K562 (cell line): ENCODE measurements around the gene OR9K2. TPM values are rescaled to one million over a fixed set of nuclear protein-coding genes. Genes with fewer than 3 reads are reported as not detected.

Experiments used
- ATAC-seq: fragments of 200-7000 bp; cut with Tn5 transposase; 3 replicates; pipeline ENCODE4 v1.9.1; 2020; ENCODE audit warnings: moderate library complexity
- Bru-seq: library from RNA; stranded (reverse); fragments of 400-500 nt; gene quantifications from one replicate; lab custom pipeline; 2021; lab: Mats Ljungman, UMichigan
- BruChase-seq, 2 experiments: library from RNA; stranded (reverse); fragments of 400-500 nt; gene quantifications; one replicate each; lab custom pipeline; 2021; lab: Mats Ljungman, UMichigan
- BruUV-seq: library from RNA; stranded (reverse); fragments of 400-500 nt; replicated peaks from 2 replicates; lab custom pipeline; 2021; lab: Mats Ljungman, UMichigan
- CTCF ChIA-PET: fragments of 300-600 bp; formaldehyde crosslinking; extraction: SDS; loops from one replicate; lab custom pipeline; 2021; ENCODE audit warnings: low intra/inter-chr PET ratio; lab: Yijun Ruan, JAX
- POLR2A ChIA-PET: fragments of 300-600, 350-650 bp; sonication (Branson Sonifier 250); formaldehyde crosslinking; extraction: SDS; loops from one replicate; lab custom pipeline; 2021; ENCODE audit warnings: antibody characterized with exemption, inconsistent platforms; lab: Yijun Ruan, JAX
- DNase-seq, 4 experiments: peaks; one replicate each; pipeline versions ENCODE4 v3.0.0 to v3.0.0-alpha.2; 2011 to 2018; ENCODE audit warnings: low spot score in 3 of 4, mixed read lengths in 3 of 4; ENCODE audit errors: extremely low read depth in 1 of 4
- FAIRE-seq: peaks from 2 replicates; lab custom pipeline; 2011; peaks lifted over from hg19 to GRCh38; lab: Jason Lieb, UNC
- H2AFZ ChIP-seq: 2 replicates; pipeline ENCODE4 v1.6.0; 2011; ENCODE audit warnings: low read depth, low read length, control low read depth, inconsistent platforms
- H3K27ac ChIP-seq: fragments of 200-600 bp; 3 replicates; pipeline ENCODE4 v1.8.0; 2011; ENCODE audit warnings: low read depth, mild to moderate bottlenecking, control low read depth, inconsistent platforms, low read length, moderate library complexity, mixed read lengths; ENCODE audit errors: extremely low read depth
- H3K27me3 ChIP-seq, 2 experiments: fragments of 300-600 bp in 1 of 2; 2 replicates in 1 of 2; 3 replicates in 1 of 2; pipeline versions ENCODE4 v1.6.0 to v1.8.0; 2011; ENCODE audit warnings: inconsistent platforms in 2 of 2, low read length in 2 of 2, mild to moderate bottlenecking in 1 of 2, mixed read lengths in 1 of 2, moderate library complexity in 1 of 2; ENCODE audit not compliant: control insufficient read depth in 2 of 2, insufficient read depth in 2 of 2
- H3K36me3 ChIP-seq: fragments of 300-600 bp; 3 replicates; pipeline ENCODE4 v1.8.0; 2011; ENCODE audit warnings: mild to moderate bottlenecking, low read length, inconsistent platforms; ENCODE audit not compliant: control insufficient read depth, insufficient read depth
- H3K4me1 ChIP-seq, 2 experiments: fragments of 200-600 bp in 1 of 2; replicated peaks in 1 of 2; 2 replicates in 1 of 2; 3 replicates in 1 of 2; pipeline versions ENCODE4 v1.5.1 to v1.8.0; 2011; ENCODE audit warnings: inconsistent platforms in 2 of 2, low read length in 2 of 2, mild to moderate bottlenecking in 1 of 2, mixed read lengths in 1 of 2, moderate library complexity in 1 of 2; ENCODE audit not compliant: control insufficient read depth in 2 of 2, insufficient read depth in 2 of 2
- H3K4me2 ChIP-seq: 2 replicates; pipeline ENCODE4 v1.6.1; 2011; ENCODE audit warnings: low read length, control low read depth, inconsistent platforms, mixed read lengths; ENCODE audit not compliant: insufficient read depth
- H3K4me3 ChIP-seq: fragments of 200-600 bp; sonication (generic), shearing (Covaris generic); 2 replicates; pipeline ENCODE4 v1.5.1; 2016; ENCODE audit warnings: control low read depth, inconsistent platforms
- H3K79me2 ChIP-seq: fragments of 200-600 bp; 3 replicates; pipeline ENCODE4 v1.8.0; 2011; ENCODE audit warnings: low read length, inconsistent platforms; ENCODE audit not compliant: control insufficient read depth, insufficient read depth
- H3K9ac ChIP-seq, 2 experiments: 2 replicates each; pipeline versions ENCODE4 v1.6.0 to v1.6.1; 2011; ENCODE audit warnings: low read depth in 2 of 2, low read length in 2 of 2, control low read depth in 1 of 2, inconsistent platforms in 1 of 2, mild to moderate bottlenecking in 1 of 2, mixed read lengths in 1 of 2; ENCODE audit not compliant: insufficient read depth in 1 of 2
- H3K9me1 ChIP-seq: one replicate; pipeline ENCODE4 v1.6.0; 2011; ENCODE audit warnings: inconsistent platforms, mild to moderate bottlenecking, low read length, moderate library complexity; ENCODE audit not compliant: control insufficient read depth, insufficient read depth
- H3K9me3 ChIP-seq: replicated peaks from 2 replicates; pipeline ENCODE4 v1.5.1; 2011; ENCODE audit warnings: low read depth, low read length, inconsistent platforms; ENCODE audit not compliant: control insufficient read depth, insufficient read depth
- H4K20me1 ChIP-seq: replicated peaks from 2 replicates; pipeline ENCODE4 v1.6.1; 2011; ENCODE audit warnings: low read length, inconsistent platforms, mixed read lengths; ENCODE audit not compliant: control insufficient read depth, insufficient read depth
- DNMT1 ChIP-seq: fragments of 450-650 bp; IDR thresholded peaks from 2 replicates; pipeline ENCODE4 v1.6.1; 2016; ENCODE audit warnings: antibody characterized with exemption, mild to moderate bottlenecking
- KAT2B ChIP-seq: IDR thresholded peaks from one replicate; pipeline ENCODE4 v1.6.1; 2012; ENCODE audit warnings: low read depth, mild to moderate bottlenecking, control low read depth, inconsistent platforms, low read length, moderate library complexity
- MYNN ChIP-seq, 2 experiments: sonication (generic); formaldehyde crosslinking in 1 of 2; IDR thresholded peaks; 2 replicates each; pipeline versions ENCODE4 v1.5.0 to v1.6.1; 2016 to 2020; ENCODE audit warnings: antibody characterized with exemption in 1 of 2, missing genetic modification reagents in 1 of 2
- PTTG1 ChIP-seq: fragments of 450-650 bp; IDR thresholded peaks from 2 replicates; pipeline ENCODE4 v1.6.1; 2016; ENCODE audit warnings: low read depth, mild to moderate bottlenecking, missing genetic modification characterization, missing compliant biosample characterization
- RBM14 ChIP-seq: fragments of 200-400 bp; formaldehyde crosslinking; IDR thresholded peaks from 2 replicates; pipeline ENCODE4 v1.6.1; 2018; ENCODE audit warnings: low read depth, mild to moderate bottlenecking, low read length, moderate library complexity, borderline replicate concordance; ENCODE audit not compliant: insufficient read depth
- RBM34 ChIP-seq: fragments of 200-400 bp; formaldehyde crosslinking; IDR thresholded peaks from 2 replicates; pipeline ENCODE4 v1.6.1; 2018; ENCODE audit warnings: low read length, borderline replicate concordance; ENCODE audit not compliant: insufficient read depth
- ZFP1 ChIP-seq: fragments of 450-650 bp; formaldehyde crosslinking; IDR thresholded peaks from 2 replicates; pipeline ENCODE4 v1.4.0; 2020; ENCODE audit warnings: mild to moderate bottlenecking, mixed read lengths
- ZNF24 ChIP-seq: fragments of 450-650 bp; IDR thresholded peaks from 2 replicates; pipeline ENCODE4 v1.6.1; 2016
- WGBS: fragments of 100-300 bp; shearing (Covaris generic); methylation state at CpG from one replicate; pipeline ENCODE4 v1.1.6; 2016; ENCODE audit warnings: low coverage, mixed read lengths; ENCODE audit not compliant: insufficient coverage; ENCODE audit errors: missing lambda C conversion rate; 5-methylcytosine and 5-hydroxymethylcytosine counted together
- in situ Hi-C: fragments of 300-500 bp; cut with MboI; formaldehyde crosslinking; loops from 4 replicates; pipeline ENCODE4 v1.15.0; 2018; ENCODE audit warnings: inconsistent platforms, mixed read lengths
- intact Hi-C: fragments of 100-400 bp; cut with micrococcal nuclease; formaldehyde crosslinking; loops from 2 replicates; pipeline ENCODE4 v1.14.2; 2022
- long read RNA-seq, 3 experiments: library from polyadenylated mRNA in 2 of 3; library from RNA in 1 of 3; unstranded in 2 of 3; stranded (forward) in 1 of 3; transcript quantifications; one replicate each; pipeline ENCODE4 v2.0.0, GENCODE V29; 2019 to 2022
- polyA minus RNA-seq, 3 experiments: library from RNA; depleted of rRNA, polyadenylated mRNA; stranded (reverse); fragments of >200 nt; gene quantifications; 2 replicates each; pipeline ENCODE4 v1.2.3, GENCODE V29; 2011
- polyA plus RNA-seq, 8 experiments: library from polyadenylated mRNA; depleted of rRNA in 4 of 8; stranded (reverse) in 5 of 8; unstranded in 3 of 8; fragments of >200 nt; fragmentation: Nextera tagmentation in 2 of 8; fragmentation: Illumina TruSeq in 1 of 8; extraction: Ambion mirVana in 2 of 8; extraction: Trizol in 1 of 8; gene quantifications; 2 replicates each; pipeline versions ENCODE4 v1.2.1 to v1.2.3, GENCODE V29; 2011 to 2014; ENCODE audit warnings: inconsistent platforms in 1 of 8, missing spikeins in 1 of 8
- total RNA-seq, 7 experiments: library from RNA; depleted of rRNA in 6 of 7; stranded (reverse); fragments of >200 nt in 6 of 7; fragmentation: Illumina TruSeq in 2 of 7; extraction: Trizol in 2 of 7; gene quantifications; 2 replicates each; pipeline versions ENCODE4 v1.2.1 to v1.2.3, GENCODE V29; 2011 to 2021; ENCODE audit warnings: low replicate concordance in 1 of 7
- TF ChIP-seq, protein P1 (sequence below): sonication (generic); formaldehyde crosslinking; IDR thresholded peaks from 2 replicates; pipeline ENCODE4 v1.8.1; 2023; ENCODE audit warnings: mild to moderate bottlenecking, missing genetic modification reagents

The OR9K2 gene, protein sequence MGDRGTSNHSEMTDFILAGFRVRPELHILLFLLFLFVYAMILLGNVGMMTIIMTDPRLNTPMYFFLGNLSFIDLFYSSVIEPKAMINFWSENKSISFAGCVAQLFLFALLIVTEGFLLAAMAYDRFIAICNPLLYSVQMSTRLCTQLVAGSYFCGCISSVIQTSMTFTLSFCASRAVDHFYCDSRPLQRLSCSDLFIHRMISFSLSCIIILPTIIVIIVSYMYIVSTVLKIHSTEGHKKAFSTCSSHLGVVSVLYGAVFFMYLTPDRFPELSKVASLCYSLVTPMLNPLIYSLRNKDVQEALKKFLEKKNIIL
- total RNA-seq (2011; cell fraction: chromatin; rRNA removed; ENCODE audit: low replicate concordance), result not detected in 2 replicates
- not detected in 2 replicates for total RNA-seq (2011; cell fraction: nucleolus; rRNA removed)
- not detected in 2 replicates for total RNA-seq (2011; cell fraction: nucleoplasm; rRNA removed)
- total RNA-seq (2014; rRNA removed) (not detected in 2 replicates), total RNA-seq (2014; rRNA removed; fragmentation: Illumina TruSeq; extraction: Trizol) (not detected in 2 replicates), total RNA-seq (2015; rRNA removed; fragmentation: Illumina TruSeq; extraction: Trizol) (not detected in 2 replicates), total RNA-seq (2021) (not detected in 2 replicates), polyA plus RNA-seq (2011; rRNA removed) (not detected in 2 replicates), polyA plus RNA-seq (2014; fragmentation: Illumina TruSeq; extraction: Trizol) (not detected in 2 replicates), polyA plus RNA-seq (2014; fragmentation: Nextera tagmentation; extraction: Ambion mirVana) (not detected), polyA plus RNA-seq (2014; rRNA removed) (not detected in 2 replicates), polyA minus RNA-seq (2011; rRNA and poly(A)+ RNA removed) (not detected in 2 replicates), Bru-seq, nascent RNA (not detected), BruChase-seq, experiment 1, labeled RNA remaining after a 2-hour chase (not detected), BruChase-seq, experiment 2, labeled RNA remaining after a 6-hour chase (not detected)
- polyA plus RNA-seq (2011; cell fraction: cytosol; rRNA removed), result not detected in 2 replicates
- polyA plus RNA-seq (2011; cell fraction: nucleus; rRNA removed), result not detected in 2 replicates
- polyA plus RNA-seq (2012), result not detected in 2 replicates
- polyA minus RNA-seq (2011; cell fraction: cytosol; rRNA and poly(A)+ RNA removed), result not detected in 2 replicates
- polyA minus RNA-seq (2011; cell fraction: nucleus; rRNA and poly(A)+ RNA removed), result not detected in 2 replicates
- long read RNA-seq, experiment 1, result 0 reads
- long read RNA-seq, experiment 2, result 0 reads
- long read RNA-seq, experiment 3, result 0 reads

DNA sequence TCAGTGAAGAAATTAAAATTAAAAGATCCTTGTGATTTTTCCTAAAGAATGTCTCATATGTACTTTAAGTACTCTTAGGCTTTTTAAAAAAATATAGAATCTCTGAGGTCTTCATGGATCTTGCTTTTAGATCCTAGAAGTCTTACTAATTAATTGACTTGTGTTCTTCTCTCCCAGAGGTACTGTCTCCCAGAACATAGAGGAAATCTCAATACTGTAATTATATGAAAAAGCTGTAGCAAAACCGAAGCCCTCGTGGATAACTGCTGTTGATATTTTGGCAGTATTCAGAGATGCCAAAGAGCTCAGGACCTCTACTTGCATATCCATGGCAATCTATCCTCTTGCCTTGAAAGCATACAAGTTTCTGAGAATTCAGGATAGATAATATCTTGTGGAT lies at the start of gene OR9K2:
OR9K2 (plus strand) TSS at position 301 of the 400 bp plus-strand sequence. CDS start 3,429 bp downstream, outside the sequence.
- TF ChIP-seq ZNF24, result no peak
- TF ChIP-seq RBM14, result no peak
- TF ChIP-seq KAT2B, result no peak
- TF ChIP-seq DNMT1, result no peak
- TF ChIP-seq PTTG1 (tag), result no peak
- TF ChIP-seq, protein P1, sequence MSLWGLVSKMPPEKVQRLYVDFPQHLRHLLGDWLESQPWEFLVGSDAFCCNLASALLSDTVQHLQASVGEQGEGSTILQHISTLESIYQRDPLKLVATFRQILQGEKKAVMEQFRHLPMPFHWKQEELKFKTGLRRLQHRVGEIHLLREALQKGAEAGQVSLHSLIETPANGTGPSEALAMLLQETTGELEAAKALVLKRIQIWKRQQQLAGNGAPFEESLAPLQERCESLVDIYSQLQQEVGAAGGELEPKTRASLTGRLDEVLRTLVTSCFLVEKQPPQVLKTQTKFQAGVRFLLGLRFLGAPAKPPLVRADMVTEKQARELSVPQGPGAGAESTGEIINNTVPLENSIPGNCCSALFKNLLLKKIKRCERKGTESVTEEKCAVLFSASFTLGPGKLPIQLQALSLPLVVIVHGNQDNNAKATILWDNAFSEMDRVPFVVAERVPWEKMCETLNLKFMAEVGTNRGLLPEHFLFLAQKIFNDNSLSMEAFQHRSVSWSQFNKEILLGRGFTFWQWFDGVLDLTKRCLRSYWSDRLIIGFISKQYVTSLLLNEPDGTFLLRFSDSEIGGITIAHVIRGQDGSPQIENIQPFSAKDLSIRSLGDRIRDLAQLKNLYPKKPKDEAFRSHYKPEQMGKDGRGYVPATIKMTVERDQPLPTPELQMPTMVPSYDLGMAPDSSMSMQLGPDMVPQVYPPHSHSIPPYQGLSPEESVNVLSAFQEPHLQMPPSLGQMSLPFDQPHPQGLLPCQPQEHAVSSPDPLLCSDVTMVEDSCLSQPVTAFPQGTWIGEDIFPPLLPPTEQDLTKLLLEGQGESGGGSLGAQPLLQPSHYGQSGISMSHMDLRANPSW (CRISPR knock-in tag), result no peak
- no peak for TF ChIP-seq ZFP1 (CRISPR knock-in tag)
- TF ChIP-seq MYNN (IDR thresholded peaks at IDR 0.05), result no peak
- TF ChIP-seq MYNN (CRISPR knock-in tag; IDR thresholded peaks at IDR 0.05), result no peak
- no peak for TF ChIP-seq RBM34
- TF ChIP-seq, all 486 proteins: peak for 0
- Histone ChIP-seq H3K27ac (no peak within 1 kb of the TSS), H3K79me2 (no peaks in the 10 kb centered on the region), H3K9me1 (no peaks in the 10 kb centered on the region), H3K4me3 (no peak within 1 kb of the TSS), H3K36me3 (no peaks in the 10 kb centered on the region), H3K9me3 (no peaks in the 10 kb centered on the region), H4K20me1 (no peaks in the 10 kb centered on the region), H3K4me2 (no peak within 1 kb of the TSS), H3K9ac (no peak within 1 kb of the TSS), H2AFZ (no peak within 1 kb of the TSS), H3K27me3 (no peaks in the 10 kb centered on the region), H3K4me1 (no peaks in the 10 kb centered on the region)
- no TSS peak for BruUV-seq
- WGBS, result 0% methylated on average over 2 of the region's 2 CpGs
- FAIRE-seq, result no peak
- ATAC-seq, result no peak
- ChIA-PET CTCF (no interaction called here), POLR2A (no interaction called here)
- intact Hi-C loops (no loop called here), in situ Hi-C loops (no loop called here)
- no peak for DNase-seq
